ENCODE data around the gene GALC. TPM values are rescaled to one million over a fixed set of nuclear protein-coding genes. Genes with fewer than 3 reads are reported as not detected.
A peak's percentile ranks its signal among the peaks of the same experiment; 100 is the strongest.

Gene GALC
- total RNA-seq, 1 experiment from 2014 or later = not detected

DNA sequence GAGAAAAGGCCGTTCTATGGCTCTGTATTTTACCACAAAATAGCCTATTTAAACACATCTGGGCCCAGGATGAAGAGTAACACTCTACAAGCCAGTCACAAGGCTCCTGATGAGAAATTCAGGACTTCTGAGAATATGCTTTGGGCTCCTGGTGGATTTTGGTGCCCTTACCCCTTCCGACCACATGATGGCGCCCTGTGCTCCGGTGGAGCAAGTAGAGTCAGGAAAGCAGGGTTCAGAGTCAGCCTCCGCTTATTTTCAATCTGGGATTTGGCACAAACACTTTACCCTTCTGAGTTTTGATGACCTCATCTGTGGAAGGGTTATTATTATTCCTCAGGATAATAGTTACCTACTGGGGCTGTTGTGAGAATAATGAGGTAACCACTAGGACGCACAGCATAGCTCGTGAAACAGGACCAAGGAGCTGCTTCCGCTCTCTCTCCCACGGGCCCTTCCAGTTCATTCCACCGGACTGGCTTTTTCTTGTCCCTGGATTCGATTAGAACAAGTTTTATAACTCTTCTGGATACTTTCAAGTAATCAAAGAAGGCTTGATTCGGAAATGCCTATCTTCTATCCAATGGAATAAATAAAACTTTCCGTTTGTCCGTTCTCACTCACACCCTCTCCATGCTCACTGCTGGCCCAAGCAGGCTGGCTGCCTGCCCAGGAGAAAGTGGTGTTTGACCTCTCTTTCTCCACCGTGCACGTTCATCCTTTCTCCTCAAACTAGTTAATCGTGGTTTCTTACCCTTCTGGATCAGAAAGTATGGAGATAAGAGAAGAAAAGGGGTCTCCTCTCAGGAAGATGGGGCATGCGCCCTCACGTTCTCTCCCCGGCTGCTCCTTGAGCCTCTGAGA is 104.6 kb downstream of the GALC start:
- DNase-seq (ENCODE audit: low spot score) = peak; percentile 1

DNA sequence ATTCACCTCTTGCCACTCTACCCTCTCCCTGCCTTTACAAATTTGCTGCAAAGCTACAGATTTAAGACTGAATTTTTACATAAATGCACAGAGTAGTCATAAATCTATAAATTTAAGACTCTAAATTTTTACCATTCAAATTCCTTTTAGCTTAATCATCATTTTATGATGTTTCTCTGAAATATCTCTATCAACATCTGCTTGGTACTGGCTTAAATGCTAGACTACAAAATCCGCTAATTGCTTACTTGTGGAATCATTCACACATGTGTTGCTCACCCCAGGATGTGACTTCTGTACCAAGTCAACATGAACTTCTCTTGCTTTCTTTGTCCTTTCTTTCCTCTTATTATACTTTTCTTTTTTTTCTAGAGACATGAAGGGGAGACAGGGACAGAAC is 109.2 kb downstream of the GALC start:
- DNase-seq (ENCODE audit: low spot score) = no peak

Small RNA genes lying within 50 kb of the gene (small RNA-seq; reads per million reads assigned to genes)
- gene RNU6-835P = not detected

Other genes starting within 250 kb of the GALC start
- gene GPR65, start 12.0 kb upstream of the GALC start, total RNA-seq (2014; rRNA removed; shearing (Covaris generic)) = not detected in 2 replicates

Measured in HT-29 (cell line).